ENCODE measurements around the gene APOOL.
"Not testable (repeated sequence)": the region's sequence is repeated elsewhere in the genome, so short reads cannot be mapped to it uniquely, and the experiment has no call there.

The APOOL gene

DNA sequence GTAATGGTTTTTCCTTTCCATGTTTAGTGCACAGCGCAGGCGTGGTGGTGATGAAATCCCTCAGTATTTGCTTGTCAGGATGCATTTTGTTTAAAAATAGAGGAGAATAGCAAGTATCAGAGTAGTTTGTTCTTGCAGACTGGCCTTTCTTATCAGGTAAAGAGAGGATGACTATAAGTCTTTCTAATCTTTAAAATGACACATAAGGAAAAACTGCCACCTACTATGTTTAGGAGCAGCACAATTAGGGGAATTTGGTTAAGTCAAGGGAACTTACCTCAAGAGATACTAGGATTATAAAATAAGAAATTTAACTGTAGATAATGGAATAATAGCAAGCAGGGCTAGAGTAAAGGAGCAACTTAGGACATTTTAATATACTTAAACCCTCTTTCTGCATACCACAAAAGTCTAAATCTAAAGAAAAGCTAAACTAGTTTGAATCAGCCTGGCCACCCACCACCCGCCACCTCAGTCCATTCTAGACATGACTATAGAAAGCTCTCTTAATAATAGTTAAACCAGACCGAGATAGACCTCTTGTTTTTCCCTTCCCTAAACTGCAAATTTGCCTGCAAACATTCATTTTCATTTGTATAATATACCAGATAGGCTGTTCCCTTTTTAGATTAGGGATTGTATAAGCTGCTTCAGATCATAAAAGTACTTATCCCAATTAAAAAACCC lies 62.0 kb downstream of the APOOL start:
- no peak overlapping the region for H3K4me3 ChIP-seq
- H3K27ac ChIP-seq: no peak overlapping the region

GRCh38 chrX:85077247-85077646 lies 73.6 kb downstream of the APOOL start:
- H3K4me3 ChIP-seq: not testable (repeated sequence)

GRCh38 chrX:85084770-85085393 lies 81.2 kb downstream of the APOOL start:
- Histone ChIP-seq H3K27ac (no peak overlapping the region), H3K4me3 (no peak overlapping the region)

More at GRCh38 chrX:85077247-85077646, 73.6 kb downstream of the APOOL start:
- not testable (repeated sequence) for H3K27ac ChIP-seq

- no peak overlapping the region for H3K4me3 ChIP-seq
- H3K27ac ChIP-seq: no peak overlapping the region
These were observed 85.7 kb downstream of the APOOL start for GRCh38 chrX:85089321-85089840.

DNA sequence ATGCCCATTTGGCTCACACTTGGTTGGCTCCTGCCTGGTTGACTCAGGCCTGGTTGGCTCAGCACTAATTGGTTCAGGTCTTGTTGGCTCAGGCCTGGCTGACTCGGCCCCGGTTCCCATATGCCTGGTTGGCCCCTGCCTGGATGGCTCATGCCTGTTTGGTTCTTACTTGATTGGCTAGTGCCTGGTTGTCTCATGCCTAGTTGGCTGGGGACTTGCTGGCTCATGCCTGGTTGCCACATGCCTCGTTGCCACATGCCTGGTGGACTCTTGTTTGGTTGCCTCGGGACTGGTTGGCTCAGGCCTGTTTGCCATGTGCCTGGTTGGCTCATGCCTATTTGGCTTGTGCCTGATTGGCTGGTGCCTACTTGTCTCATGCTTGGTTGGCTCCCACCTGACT lies 103.7 kb downstream of the APOOL start:
- no peak overlapping the region for H3K4me3 ChIP-seq
- no peak overlapping the region for H3K27ac ChIP-seq

GRCh38 chrX:85108165-85108564 lies 104.5 kb downstream of the APOOL start:
- H3K27ac ChIP-seq: no peak overlapping the region
- H3K4me3 ChIP-seq: no peak overlapping the region

DNA sequence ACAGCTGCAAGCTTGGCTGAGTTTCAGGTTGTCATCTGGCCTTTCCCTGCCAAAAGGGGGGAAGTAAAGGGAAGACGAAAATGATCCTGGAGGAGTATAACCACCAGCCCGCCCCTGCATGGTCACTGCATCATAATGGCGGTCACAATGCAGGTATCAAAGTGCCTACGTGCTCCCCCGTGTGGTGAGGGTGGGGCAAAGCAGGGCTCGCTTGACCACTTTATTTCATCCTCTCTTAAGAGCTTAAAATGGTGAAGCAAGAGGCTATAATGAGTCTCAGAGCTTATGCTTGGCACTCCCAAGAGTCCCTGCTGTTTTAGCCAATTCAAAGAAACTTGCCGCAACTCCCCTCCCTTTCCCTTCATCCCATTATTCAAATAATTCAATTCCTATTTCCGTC lies 105.6 kb downstream of the APOOL start:
- H3K4me3 ChIP-seq: no peak overlapping the region
- no peak overlapping the region for H3K27ac ChIP-seq

DNA sequence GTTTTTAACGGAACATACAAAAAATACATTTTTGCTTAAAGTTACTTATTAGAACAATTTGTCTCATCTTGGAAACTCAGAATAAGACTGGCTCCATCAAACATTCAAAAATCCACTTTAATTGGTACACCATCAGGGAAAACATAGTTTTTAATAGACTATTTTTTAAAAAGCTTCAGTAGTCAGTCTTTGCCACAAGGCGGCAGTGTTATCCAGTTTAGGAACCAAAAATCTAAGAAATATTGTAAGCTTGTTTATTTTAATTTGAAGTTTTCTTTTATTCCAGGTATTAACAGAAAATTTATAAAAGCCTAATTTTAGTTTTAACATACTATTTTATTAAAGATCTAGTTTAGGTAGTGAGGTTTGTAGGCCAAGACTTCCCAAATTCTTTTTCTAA lies 107.7 kb downstream of the APOOL start:
- no peak overlapping the region for H3K27ac ChIP-seq

GRCh38 chrX:85112293-85112692 lies 108.6 kb downstream of the APOOL start:
- H3K27ac ChIP-seq: no peak overlapping the region
- H3K4me3 ChIP-seq: no peak overlapping the region

More for the DNA sequence above, 107.7 kb downstream of the APOOL start:
- no peak overlapping the region for H3K4me3 ChIP-seq

GRCh38 chrX:85113746-85114145 lies 110.1 kb downstream of the APOOL start:
- H3K27ac ChIP-seq: no peak overlapping the region
- H3K4me3 ChIP-seq: no peak overlapping the region

DNA sequence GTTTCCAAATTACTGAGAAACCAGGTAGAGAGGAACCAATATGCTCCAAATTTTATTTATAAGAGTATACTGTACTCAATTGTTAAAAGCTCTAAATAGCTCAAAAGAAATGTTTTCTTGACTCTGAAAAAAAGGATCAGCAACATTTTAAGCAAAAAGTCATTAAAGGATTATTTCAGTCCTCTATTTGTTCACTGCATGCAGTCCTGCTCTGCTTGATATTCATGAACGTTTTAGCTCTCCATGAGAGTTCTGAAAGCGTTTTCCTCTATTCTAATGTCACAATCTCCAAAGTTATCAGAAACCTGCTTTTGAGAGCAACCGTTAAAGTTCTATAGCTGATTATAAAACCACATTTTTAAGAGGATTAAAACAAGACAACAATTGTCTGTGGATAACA lies 110.5 kb downstream of the APOOL start:
- H3K27ac ChIP-seq: no peak overlapping the region

DNA sequence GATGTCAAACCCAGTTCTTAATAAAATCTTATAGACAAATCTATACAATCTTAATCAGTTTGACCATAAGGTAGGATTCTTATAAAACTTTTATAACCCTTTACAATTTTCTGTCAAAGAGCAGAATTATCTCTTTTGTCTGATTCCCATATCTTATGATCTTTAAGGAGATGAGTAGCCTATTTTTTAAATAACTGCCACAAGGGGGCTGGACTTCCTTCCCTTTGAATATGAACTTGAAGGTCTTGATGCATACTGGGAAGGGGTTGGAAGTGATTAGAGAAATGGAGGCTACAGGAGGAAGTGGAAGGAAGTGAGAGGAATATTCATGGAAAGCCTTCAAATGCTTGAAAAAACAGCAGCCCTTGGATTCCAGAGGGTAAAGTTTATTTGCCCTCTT lies 111.1 kb downstream of the APOOL start:
- Histone ChIP-seq H3K27ac (no peak overlapping the region), H3K4me3 (no peak overlapping the region)

More for the DNA sequence above, 110.5 kb downstream of the APOOL start:
- H3K4me3 ChIP-seq: no peak overlapping the region

DNA sequence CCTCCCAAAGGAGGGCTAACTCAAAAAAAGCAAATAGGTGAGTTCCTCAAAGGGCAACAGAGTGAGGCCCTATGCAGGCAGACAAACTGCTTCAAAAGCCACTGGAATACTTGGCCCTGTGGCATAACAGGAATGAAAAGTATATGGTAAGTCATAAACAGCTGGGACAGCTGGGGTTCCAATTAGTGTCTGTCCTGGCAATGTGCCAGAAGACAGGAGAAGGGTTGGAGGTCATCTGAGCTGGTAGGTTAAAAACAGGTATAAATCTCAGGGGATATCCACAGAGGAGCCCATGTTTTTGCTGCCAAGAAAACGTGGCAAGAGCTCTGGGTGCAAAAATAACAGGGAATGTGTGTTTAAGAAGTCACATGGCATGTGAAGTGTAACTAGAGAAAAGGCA lies 111.6 kb downstream of the APOOL start:
- no peak overlapping the region for H3K4me3 ChIP-seq
- no peak overlapping the region for H3K27ac ChIP-seq

GRCh38 chrX:85136409-85136808 lies 132.7 kb downstream of the APOOL start:
- no peak overlapping the region for H3K4me3 ChIP-seq
- no peak overlapping the region for H3K27ac ChIP-seq

DNA sequence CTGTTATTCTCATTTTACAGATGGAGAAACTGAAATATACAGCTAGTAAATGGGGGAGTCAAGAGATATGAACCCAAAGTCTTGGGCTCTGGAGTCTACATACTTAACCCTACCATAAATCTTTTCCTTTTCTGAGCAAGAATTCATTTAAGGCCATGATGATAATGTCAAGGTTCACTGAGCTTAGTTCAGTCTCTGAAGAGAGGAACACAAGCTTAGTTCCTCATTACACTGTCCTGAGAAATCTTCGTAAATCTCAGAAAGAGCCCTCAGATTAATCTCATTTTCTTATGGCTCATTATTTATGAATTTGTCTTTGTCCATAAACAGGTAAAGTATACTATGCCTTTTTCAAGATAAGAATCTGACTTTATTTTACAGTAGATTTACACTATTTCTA lies 135.7 kb downstream of the APOOL start:
- Histone ChIP-seq H3K27ac (no peak overlapping the region), H3K4me3 (no peak overlapping the region)

DNA sequence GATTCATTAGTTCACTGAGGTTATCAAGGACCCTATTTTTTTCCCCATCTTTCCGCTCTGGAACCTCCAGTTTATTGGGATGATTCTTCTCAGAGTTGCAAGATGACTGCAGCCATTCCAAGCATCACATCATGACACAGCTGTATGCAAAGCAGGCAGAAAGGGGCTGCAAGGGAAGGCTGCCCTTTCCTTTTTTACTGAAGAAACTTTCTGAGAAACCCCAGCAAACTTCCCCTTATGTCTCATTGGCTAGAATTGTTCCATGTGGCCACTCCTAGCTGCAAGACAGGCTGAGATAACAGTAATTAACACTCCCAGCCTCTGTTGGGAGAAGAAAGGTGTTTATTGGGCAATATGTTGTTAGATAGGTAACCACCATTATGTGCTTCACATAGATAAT lies 137.3 kb downstream of the APOOL start:
- Histone ChIP-seq H3K27ac (no peak overlapping the region), H3K4me3 (no peak overlapping the region)

Measured in skin epidermis (tissue), 12 donors.